Measurements from ENCODE around the gene HPCAL1.

Gene HPCAL1

DNA sequence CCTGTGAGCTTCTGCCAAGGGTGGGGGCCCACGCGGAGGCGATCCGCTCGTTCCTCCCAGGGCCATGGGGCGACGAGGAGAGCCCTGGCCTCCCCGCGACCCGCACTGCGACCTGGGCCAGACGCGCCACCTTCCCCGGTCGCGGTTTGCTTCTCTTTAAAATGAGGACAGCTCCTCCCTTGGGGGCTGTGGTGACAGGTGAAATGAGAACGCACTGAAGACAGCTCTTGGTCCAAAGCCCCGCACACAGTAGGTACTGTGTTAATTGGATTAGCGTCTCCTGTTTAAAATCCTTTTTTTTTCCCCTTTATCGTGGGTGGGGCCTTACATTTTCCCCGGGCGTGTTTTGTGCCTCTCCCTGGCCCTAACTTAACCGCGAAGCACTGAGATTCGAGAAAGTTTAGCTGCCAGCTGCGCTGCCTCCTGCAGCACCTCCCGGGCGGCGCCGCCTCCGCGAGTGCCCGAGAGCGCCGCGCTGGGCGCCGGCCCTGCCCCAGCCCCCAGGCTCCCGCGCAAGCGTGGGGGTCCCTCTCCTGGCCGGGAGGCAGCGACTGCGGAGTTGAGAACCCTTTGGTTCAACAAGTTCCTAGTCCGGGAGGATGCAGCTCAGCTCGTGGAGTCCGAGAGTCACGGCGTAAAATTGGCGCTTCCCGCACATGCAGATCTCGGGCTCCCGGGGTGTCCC lies 1.1 kb downstream of the HPCAL1 start:
- DNase-seq (ENCODE audit: low read depth): peak; percentile 36

DNA sequence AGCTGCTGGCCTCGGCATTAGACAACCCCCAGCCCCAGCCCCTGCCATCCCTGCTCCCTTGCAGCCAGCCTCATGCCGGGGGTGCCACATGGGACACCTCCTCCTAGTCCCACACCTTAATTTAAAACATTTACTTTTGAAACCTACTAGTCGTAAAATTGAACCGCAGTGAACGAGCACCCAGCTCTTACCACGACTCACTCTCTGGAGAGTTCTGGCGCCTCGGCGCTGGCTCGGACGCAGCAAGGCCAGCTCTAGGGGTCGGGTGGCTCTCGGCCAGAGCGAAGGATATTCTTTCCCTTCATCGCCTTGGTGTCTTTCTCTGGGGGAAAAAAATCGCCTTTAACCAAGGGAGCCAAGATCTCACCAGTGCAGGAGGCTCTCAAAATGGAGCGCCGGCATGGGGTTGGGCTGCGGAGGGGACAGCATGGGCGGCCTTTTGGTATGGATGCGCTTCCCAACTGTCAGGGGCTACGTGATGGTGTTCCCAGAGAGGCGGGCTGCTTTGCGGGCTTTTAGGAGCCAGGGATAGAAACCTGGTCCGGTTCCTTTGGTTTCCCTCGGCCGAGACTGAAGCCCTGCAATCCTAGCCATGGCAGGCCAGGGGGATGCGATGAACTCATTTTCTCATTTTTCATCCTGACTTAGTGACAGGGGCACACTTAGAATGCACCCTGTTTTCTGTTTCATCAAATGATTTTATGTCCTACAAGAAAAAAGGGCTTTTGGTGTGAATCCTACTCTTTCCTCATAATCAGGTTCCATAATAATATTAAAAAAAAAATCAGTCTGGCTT lies 2.0 kb downstream of the HPCAL1 start:
- no peak for DNase-seq (ENCODE audit: low read depth)

DNA sequence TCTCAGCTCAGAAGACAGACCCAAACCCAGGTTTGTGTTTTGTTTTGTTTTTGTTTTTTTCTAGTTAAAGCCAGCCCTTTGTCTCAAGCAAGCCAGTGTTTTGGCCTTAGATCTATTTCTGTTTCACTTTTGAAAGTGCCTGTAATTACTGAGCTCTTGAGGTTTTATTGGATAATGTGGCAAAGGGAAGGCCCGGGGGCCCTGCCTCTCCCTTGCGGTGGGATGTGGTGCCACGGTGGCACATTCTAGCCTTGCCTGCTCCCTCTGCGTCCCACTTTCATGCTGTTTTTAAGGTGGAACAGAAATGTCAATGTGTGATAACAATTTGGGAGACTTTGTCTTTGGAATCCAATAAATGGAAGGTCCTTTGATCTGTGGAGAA lies 2.5 kb downstream of the HPCAL1 start:
- DNase-seq (ENCODE audit: low read depth): peak; percentile 12

GRCh38 chr2:10305715-10306114 lies 3.0 kb downstream of the HPCAL1 start:
- no peak for DNase-seq (ENCODE audit: low read depth)

DNA sequence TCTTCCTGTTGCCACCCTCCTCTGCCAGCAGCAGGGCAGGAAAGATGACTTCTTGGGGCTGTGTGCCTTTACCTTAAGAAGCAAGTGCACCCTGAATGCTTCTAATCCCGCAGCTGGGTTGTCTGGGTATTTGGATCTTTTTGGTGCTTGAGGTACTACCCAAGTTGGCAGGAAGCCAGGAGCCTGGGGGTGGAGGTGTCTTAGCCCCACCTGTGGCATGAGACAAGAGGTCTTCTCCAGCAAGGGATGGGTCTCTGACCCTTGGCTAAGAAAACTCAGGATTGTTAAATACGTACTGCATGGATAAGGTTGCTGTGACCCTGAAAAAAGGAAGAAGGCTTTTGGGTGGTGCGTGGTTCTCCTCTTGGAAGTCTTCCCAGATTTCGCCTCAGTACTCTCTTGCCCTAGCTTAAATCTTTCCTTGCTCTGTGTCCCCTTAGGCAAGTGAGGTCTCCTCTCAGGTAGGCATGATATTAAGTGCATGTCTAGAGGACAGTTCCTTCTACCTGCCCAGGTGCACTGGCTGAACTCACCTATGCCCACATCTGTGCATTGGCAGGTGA lies 4.3 kb downstream of the HPCAL1 start:
- DNase-seq (ENCODE audit: low read depth): no peak

- DNase-seq (ENCODE audit: low read depth): no peak
Observed at GRCh38 chr2:10307561-10308156, 5.0 kb downstream of the HPCAL1 start.

DNA sequence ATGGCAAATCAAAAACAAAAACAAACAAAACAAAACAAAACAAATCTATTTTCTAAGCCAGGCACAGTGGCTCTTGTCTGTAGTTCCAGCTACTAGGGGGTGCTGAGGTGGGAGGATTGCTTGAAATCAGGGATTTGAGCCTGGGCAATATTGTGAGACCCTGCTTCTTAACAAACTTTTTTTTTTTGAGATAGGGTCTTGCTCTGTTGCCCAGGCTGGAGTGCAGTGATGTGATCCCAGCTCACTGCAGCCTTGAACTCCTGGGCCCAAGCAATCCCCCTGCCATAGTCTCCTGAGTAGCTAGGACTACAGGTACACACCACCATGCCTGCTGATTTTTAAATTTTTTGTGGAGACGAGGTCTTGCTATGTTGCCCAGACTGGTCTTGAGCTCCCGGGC lies 6.2 kb downstream of the HPCAL1 start:
- DNase-seq (ENCODE audit: low read depth): no peak

- no peak for DNase-seq (ENCODE audit: low read depth)
Observed at GRCh38 chr2:10309286-10309685, 6.6 kb downstream of the HPCAL1 start.

- no peak for DNase-seq (ENCODE audit: low read depth)
Observed at GRCh38 chr2:10310309-10310888, 7.7 kb downstream of the HPCAL1 start.

DNA sequence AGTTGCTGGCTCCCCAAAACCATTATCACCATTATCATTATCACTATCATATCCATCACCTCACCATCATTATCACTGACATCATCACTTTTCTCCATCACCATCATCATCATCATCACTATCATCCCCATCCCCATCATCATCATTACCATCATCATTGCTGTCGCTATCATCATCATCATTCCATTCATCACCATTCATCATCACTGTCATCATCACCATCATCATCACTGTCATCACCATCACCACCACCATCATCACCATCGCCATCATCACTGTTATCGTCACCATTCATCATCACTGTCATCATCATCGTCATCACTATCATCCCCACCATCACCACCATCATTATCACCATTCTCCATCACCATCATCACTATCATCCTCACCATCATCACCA lies 9.0 kb downstream of the HPCAL1 start:
- no peak for DNase-seq (ENCODE audit: low read depth)

DNA sequence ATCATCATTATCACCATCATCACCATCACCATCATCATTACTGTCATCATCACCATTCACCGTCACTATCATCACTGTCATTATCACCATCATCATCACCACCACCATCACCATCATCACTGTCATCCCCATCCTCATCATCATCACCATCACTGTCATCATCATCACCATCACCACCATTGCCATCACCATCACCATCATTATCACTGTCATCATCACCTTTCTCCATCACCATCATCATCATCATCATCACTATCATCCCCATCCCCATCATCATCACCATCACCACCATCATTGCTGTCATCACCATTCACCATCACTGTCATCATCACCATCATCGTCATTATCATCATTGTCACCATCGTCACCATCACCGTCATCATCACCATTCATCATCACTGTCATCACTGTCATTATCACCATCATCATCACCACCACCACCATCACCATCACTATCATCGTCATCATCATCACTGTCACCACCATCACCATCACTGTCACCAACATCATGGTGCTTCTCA lies 9.8 kb downstream of the HPCAL1 start:
- DNase-seq (ENCODE audit: low read depth): no peak

GRCh38 chr2:10316336-10316735 lies 13.6 kb downstream of the HPCAL1 start:
- no peak for DNase-seq (ENCODE audit: low read depth)

DNA sequence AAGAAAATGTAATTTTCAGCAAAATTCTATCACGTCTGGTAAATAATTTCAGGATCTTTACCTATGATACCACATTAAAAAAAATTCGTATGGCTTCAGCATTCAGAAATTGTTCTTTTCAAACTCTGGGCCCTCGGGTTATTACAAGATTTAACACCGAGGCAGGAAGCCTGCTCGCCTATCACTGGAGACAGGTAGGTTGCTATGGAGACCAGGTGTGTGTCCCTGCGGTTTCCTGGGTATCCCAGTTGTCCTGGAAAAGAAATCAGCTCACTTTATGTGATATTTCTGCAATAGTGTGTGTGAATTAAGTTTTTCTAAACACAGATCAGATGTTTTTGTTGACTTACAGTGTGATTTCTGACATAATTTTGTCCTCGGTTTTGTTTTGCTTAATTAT lies 14.2 kb downstream of the HPCAL1 start:
- no peak for DNase-seq (ENCODE audit: low read depth)

DNA sequence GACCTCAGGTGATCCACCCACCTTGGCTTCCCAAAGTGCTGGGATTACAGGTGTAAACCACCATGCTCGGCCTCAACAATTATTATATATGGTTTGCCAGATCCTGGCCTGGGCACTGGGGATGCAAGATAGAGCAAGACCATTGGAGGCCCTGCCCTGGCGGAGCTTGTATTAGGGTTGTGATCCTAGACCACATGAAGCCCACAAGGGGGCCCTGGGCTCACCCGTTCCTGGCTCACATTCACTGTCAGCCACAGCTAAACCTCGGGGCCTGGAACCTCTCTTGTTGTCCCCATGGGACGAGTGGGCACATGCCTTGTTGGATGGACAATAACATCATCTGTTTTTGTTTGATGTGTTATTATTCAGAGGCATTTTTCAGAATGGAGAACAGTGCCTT lies 14.9 kb downstream of the HPCAL1 start:
- no peak for DNase-seq (ENCODE audit: low read depth)

DNA sequence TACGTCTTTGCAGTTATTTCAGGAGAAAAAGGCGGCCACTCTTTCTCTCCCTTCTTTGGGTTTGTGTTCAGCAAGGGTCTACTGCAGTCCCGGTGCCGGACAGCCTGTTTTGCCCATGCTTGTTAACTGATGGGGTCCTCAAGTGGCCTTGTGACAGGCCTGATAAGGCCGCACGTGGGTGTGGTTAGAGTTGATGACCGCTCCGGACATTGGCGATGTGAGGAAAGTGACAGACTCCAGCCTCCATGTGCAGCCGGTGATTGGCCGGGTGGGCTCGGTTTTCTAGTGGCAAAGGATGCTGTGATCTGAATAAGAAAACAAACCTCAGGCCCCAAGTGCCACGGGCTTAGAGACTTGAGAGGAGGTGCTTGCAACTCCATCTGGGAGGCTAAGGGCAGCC lies 15.6 kb downstream of the HPCAL1 start:
- DNase-seq (ENCODE audit: low read depth): no peak

DNA sequence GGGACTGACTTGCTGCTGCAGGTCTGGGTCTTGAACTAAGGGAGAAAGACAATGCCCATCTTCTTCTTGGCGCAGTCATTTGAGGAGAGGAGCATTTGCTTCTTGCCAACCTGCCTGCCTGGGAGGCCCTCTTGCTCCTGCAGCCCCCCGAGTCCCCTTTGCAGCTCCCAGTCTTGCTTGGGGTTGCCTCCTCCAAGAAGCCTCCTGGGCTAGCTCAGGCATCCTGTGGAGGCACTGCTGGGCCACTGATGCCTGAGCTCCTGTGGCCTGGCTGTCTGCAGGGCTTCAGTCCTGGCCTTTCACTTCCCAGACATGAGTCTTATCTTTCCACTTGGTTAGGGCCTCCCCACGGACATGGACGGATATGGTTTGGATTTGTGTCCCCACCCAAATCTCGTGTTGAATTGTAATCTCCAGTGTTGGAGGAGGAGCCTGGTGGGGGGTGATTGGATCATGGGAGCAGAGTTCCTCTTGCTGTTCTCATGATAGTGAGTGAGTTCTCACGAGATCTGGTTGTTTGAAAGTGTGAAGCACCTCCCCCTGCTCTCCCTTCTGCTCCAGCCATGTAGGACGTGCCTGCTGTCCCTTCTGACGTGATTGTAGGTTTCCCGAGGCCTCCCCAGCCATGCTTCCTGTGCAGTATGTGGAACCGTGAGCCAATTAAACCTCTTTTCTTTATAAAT lies 17.3 kb downstream of the HPCAL1 start:
- DNase-seq (ENCODE audit: low read depth): no peak

DNA sequence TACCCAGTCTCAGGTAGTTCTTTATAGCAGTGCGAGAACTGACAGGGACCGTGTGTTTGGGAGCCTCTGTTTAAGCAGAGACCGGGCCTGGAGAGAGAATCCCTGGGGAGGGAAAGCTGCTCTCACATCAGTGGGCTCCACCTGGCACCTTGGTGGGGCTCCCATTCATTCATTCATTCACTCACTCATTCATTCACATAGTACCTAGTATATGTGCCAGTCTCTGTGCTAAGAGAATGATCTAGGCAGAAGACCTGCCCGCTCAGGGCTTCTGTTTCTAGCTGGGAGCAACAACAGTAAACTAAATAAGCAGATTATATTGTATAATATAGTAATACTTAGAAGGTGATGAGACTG lies 17.8 kb downstream of the HPCAL1 start:
- no peak for DNase-seq (ENCODE audit: low read depth)

GRCh38 chr2:10320933-10321332 lies 18.2 kb downstream of the HPCAL1 start:
- DNase-seq (ENCODE audit: low read depth): no peak

DNA sequence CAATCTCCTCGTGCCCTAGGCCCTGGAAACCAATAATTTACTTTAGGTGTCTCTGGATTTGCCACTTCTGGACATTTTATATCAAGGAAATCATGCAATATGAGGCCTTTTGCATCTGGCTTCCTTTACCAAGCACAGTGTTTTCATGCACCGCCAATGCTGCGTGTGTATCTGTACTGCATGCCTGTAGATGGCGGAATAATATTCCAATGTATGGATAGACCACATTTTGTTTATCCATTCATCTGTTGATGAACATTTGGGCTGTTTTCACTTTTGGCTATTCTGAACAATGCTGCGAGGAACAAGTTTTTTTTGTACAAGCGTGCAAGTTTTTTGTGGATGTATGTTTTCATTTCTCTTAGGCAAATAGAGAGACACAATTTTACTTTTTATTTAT lies 18.9 kb downstream of the HPCAL1 start:
- no peak for DNase-seq (ENCODE audit: low read depth)

GRCh38 chr2:10322481-10322880 lies 19.8 kb downstream of the HPCAL1 start:
- no peak for DNase-seq (ENCODE audit: low read depth)

DNA sequence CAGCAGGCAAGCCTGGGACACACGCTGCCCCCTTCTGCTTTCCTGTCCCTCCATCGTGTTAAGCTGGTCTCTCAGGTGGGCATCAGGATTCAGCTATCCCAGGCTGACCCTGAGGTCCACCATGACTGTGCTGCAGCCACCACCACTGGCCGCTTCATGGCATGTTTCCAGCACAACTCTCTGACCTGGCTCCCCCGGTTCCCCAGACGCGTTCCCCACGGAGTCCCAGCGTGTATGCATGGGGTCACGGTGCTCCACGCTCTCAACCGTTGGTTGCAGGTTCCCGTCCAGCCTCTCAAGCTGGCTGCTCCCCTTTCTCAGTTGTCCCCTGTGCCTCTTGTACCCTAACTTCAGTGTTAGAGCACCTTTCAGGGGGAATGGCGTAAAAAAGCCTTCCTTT lies 20.3 kb downstream of the HPCAL1 start:
- DNase-seq (ENCODE audit: low read depth): no peak

GRCh38 chr2:10323535-10323934 lies 20.8 kb downstream of the HPCAL1 start:
- no peak for DNase-seq (ENCODE audit: low read depth)
